HuH-7.5 (cell line): Measurements from ENCODE around the gene USP36.

Source experiments
- DNase-seq: peaks from one replicate; pipeline ENCODE4 v3.0.0; 2011; ENCODE audit warnings: low spot score

Gene USP36

DNA sequence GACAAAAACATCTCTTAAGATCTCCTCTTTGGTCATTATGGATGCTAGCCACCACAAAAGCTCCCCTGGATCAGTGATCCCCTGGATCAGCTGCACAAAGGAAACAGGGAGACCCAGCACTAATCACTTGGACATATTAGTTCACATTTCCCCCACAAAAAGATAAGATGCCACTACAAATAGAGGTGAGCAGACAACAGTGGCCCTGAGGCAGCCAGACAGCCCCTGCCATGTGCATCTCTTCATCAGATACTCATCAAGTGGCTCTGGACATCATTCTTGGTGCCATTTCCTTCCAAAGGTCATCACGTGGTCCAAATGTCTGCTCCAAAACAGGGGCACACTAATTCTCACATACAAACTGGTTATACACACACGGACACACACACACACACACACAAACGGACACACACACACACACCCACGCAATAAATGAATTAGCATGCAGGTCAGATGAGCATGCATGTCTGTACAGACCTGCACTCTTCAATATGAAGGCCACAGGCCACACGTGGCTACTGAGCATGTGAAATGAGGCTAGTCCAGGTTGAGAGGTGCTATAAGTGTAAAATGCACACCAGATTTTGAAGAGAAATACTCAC is 4.1 kb downstream of the USP36 start:
- no peak for DNase-seq

DNA sequence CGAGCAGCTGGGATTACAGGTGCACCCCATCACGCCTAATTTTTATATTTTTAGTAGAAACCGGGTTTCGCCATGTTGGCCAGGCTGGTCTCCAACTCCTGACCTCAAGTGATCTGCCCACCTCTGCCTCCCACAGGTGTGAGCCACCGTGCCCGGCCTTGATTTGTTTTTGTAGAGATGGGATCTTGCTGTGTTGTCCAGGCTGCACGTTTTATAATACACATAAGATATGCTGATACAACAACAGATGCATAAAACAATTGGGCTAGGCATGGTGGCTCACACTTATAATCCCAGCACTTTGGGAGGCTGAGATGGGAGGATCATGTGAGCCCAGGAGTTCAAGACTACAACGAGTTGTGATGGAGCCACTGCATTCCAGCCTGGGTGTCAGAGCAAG is 6.0 kb downstream of the USP36 start:
- no peak for DNase-seq

GRCh38 chr17:78832541-78832810 is 8.1 kb downstream of the USP36 start:
- no peak for DNase-seq

- no peak for DNase-seq
Observed at GRCh38 chr17:78831688-78832540, 8.7 kb downstream of the USP36 start.

DNA sequence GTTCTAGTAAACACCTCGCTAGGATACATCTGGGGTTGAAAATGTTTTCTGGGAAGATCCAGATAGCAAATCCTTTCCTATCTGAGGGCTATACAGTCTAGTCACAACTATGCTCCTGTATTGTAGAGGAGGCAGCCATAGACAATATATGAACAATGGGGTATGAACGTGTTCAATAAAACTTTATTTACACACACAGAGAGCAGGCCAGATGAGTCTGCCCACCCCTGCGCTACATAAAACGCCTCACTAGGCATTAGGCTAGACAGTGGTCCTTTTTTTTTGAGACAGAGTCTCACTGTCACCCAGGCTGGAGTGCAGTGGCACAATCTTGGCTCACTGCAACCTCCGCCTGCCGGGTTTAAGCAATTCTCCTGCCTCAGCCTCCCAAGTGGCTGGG is 11.1 kb downstream of the USP36 start:
- no peak for DNase-seq

DNA sequence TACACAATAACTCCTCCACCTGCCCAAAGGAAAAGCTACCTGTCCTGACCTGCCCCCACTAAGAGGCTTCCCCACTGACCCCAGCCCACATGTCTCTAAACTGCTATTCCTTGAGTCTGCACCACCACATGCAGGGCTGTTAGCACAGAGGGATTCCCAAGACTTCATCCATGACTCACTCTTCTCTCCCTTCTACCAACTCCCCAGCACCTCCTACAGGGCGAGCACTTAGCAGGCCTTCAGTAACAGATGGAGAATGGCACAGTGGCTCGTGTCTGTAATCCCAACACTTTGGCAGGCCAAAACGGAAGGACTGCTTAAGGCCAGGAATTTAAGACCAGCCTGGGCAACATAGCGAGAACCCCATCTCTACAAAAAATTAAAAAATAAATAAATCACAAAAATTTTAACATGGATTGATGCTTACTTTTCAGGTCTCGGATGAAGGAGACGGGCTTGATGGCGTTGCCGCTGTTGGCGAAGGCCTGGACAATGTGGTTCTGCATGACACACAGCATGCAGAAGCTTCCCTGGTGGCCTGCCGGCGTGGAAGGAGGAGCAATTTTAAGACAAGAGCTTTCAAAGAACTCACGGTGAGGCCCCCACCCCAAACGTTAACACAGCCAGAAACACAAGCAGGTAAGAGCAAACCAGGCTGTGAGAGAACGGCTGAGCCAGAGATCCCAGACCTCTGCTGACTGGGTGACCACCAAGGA is 12.0 kb downstream of the USP36 start:
- no peak for DNase-seq

DNA sequence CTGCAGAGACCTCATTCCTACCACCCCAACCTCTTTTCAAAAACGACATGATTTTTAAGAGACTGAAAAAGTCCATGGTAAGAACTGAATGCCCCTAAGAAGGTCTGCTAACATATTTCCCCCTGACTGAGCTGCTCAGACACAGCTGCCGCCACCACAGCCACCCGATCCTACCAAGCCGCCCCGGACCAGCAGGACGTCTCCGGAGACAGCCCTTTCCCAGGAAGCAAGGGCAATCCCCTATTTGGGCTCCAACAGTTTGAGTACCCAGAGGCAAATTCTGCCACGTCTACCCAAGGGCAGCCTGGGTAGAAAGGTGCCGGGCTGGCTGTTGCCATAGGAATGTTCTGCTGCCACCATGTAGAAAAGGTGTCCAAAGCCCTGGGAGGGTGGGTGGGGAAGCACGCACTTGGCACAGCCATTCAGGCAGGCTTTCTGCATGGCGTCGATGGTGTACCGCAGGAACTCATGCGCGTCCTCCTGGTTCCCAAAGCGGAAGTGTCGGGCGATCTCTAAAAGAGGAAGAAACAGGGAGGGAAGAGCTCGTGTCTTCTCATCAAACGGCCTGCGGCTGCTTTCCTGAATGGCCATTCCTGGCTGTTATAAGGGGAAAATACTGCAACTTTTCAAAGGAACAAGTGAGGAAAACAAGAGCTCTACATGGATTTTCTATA is 13.6 kb downstream of the USP36 start:
- no peak for DNase-seq

- DNase-seq = no peak
Observed at GRCh38 chr17:78826421-78826820, 14.2 kb downstream of the USP36 start.

DNA sequence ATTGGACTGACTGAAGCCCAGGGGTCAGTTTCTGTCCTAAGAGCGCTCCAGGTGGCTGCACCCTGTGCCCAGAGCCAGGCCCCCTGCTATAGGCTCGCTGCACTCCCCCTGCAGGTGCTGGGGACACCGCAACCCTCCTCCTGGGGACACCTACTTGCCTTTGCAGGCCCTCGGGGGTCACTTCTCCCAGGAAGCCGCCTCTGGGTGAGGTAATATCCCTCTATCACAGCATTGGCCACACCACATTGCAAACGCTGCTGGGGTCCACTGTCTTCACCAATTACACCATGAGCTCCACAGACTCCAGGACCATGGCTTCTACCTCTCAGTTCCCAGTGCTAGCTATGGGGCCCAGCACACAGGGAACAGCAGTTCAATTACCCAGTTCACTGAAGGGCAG is 14.9 kb downstream of the USP36 start:
- no peak for DNase-seq

- no peak for DNase-seq
Observed at GRCh38 chr17:78824240-78824639, 16.4 kb downstream of the USP36 start.

GRCh38 chr17:78823282-78824046 is 17.1 kb downstream of the USP36 start:
- no peak for DNase-seq

DNA sequence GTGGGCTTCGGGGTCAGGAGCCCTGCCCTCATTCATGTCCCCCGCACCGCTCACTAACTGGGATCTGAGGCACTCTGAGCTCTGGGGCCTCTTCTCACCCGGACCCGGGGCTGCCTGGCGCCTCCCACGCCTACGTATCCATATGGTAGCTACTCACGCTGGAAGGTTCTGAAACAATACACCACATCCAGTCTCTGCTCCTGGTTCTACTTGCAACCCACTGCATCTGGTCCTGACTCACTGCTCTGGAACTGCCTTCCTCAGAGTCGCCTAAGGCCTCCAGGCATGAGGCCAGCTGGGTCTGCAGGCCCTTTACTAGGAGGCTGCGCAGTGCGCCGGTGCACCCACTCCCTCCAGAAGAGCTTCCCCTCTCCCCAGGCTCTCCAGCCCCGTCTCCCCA is 18.1 kb downstream of the USP36 start:
- no peak for DNase-seq

DNA sequence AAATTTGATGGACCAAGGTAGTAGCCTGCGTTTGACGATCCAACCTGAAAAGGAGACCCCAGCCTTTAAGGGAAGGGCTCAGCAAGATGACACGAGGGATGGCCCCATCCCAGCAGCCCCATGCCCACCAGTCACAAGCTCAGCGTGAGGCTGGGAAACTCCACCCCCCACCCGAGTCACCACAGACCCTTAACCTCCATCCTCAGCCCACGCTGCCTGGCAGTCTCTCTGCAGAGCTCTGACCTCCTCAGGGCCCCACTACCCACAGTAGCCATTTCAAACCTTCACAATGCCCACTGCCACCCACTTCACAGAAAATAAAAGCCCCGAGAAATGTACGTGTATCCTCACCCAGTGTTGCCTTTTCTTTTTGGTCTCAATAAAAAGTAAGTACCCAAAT is 18.7 kb downstream of the USP36 start:
- DNase-seq = no peak

DNA sequence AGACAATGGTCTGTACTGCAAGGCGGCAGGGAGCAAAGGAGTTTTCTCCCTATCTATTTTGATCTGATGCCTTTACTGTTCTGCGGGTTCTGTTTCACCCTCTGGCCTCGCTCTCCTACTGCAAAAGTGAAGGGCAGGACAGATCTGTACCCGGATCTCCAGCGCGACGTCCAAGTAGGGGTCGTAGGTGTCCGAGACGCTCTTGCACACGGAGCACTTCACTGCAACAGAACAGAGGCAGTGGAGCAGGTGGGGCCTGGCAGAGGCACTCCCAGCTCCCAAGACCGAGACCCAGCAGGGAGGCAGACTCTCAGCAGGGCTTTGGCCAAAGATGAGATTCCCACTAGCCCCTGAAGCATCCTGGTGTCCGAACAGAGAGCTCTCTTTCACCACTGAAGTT is 19.8 kb downstream of the USP36 start:
- DNase-seq = no peak

DNA sequence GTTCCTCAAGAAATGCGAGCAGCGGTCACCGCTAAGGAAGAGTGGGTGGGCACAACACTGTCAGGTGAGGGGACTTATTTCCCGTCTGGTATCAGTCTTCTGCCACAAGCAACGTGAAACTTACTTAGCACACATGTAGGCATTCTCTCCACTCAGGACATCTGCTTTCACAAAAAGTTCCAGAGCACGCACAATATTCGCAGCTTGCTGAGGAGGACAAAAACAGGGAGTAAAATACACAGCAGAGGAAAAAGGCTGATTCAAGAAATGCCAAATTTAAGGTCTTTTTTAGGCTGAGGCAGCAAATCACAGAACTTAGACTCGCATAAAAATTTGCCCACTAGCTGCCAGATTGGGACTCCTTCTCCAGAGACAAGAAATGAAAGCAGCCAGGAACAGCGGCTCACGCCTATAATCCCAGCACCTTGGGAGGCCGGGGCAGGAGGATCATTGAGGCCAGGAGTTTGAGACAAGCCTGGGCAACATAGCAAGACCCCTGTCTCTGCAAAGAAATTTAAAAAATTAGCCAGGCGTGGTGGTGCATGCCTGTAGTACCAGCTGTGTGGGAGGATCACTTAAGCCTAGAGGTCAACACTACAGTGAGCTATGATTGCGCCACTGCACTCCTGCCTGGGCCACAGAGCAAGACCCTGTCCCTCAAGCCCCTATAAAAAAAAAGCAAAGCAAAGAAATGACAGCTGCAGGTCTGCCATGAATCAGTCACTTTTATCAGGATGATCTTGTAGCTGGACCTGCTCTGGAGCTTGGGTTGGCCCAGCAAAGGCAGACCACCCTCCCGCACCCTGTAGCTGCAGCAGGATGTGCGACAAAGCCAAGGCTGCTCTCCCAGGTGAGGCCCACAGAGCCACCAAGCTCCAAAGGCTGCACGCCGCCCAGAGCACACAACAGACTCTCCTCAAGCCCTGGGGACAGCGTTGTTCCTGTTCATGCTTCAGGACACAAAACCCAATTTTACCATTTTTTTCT is 20.5 kb downstream of the USP36 start:
- no peak for DNase-seq

GRCh38 chr17:78819402-78819801 is 21.2 kb downstream of the USP36 start:
- no peak for DNase-seq

GRCh38 chr17:78818932-78819331 is 21.7 kb downstream of the USP36 start:
- DNase-seq = no peak

GRCh38 chr17:78818152-78818846 is 22.3 kb downstream of the USP36 start:
- no peak for DNase-seq

DNA sequence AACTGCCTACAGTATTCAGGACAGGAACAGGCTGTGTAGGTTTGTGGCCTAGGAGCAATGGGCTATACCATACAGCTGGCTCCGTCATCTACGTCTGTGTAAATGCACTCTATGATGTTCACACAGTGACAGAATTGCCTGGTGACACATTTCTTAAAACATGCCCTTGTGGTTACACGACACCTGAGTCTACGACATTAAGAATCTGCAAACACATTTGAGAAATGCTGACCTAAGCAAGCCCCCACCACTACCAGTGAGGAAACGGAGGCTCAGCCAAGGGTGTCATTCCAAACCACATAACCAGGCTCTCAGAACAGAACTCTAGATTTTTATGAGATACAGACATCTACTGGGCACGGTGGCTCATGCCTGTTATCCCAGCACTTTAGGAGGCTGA is 23.5 kb downstream of the USP36 start:
- DNase-seq = no peak

GRCh38 chr17:78815696-78816095 is 24.9 kb downstream of the USP36 start:
- DNase-seq = no peak
